SK-N-SH (cell line): ENCODE results near the gene ADGRL3.

Source experiments
- RXRA ChIP-seq: IDR thresholded peaks from 2 replicates; pipeline ENCODE4 v1.4.0; 2012; ENCODE audit warnings: low read depth, mild to moderate bottlenecking, borderline replicate concordance
- YY1 ChIP-seq: IDR thresholded peaks from 2 replicates; pipeline ENCODE4 v1.4.0; 2012; ENCODE audit warnings: low read depth, mild to moderate bottlenecking
- TF ChIP-seq, protein P1 (sequence below): fragments of 200-600 bp; sonication (generic); IDR thresholded peaks from 2 replicates; pipeline ENCODE4 v1.6.1; 2017; ENCODE audit warnings: antibody characterized with exemption, mild to moderate bottlenecking, moderate library complexity

- TF ChIP-seq YY1, result no peak
- TF ChIP-seq, protein P1, sequence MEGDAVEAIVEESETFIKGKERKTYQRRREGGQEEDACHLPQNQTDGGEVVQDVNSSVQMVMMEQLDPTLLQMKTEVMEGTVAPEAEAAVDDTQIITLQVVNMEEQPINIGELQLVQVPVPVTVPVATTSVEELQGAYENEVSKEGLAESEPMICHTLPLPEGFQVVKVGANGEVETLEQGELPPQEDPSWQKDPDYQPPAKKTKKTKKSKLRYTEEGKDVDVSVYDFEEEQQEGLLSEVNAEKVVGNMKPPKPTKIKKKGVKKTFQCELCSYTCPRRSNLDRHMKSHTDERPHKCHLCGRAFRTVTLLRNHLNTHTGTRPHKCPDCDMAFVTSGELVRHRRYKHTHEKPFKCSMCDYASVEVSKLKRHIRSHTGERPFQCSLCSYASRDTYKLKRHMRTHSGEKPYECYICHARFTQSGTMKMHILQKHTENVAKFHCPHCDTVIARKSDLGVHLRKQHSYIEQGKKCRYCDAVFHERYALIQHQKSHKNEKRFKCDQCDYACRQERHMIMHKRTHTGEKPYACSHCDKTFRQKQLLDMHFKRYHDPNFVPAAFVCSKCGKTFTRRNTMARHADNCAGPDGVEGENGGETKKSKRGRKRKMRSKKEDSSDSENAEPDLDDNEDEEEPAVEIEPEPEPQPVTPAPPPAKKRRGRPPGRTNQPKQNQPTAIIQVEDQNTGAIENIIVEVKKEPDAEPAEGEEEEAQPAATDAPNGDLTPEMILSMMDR, result no peak
- TF ChIP-seq RXRA, result no peak
Observed at GRCh38 chr4:61220556-61220955, 20.4 kb downstream of the ADGRL3 start.
